Erythroblast (primary cell): Measurements from ENCODE around the gene TMA7B.

Source experiments
- GATA1 ChIP-seq: IDR thresholded peaks from 2 replicates; pipeline ENCODE4 v1.6.1; 2011; ENCODE audit warnings: low read depth, mild to moderate bottlenecking, control low read depth, low read length, moderate library complexity
- POLR2A ChIP-seq: IDR thresholded peaks from 2 replicates; pipeline ENCODE4 v1.6.1; 2011; ENCODE audit warnings: mild to moderate bottlenecking, low read length

DNA sequence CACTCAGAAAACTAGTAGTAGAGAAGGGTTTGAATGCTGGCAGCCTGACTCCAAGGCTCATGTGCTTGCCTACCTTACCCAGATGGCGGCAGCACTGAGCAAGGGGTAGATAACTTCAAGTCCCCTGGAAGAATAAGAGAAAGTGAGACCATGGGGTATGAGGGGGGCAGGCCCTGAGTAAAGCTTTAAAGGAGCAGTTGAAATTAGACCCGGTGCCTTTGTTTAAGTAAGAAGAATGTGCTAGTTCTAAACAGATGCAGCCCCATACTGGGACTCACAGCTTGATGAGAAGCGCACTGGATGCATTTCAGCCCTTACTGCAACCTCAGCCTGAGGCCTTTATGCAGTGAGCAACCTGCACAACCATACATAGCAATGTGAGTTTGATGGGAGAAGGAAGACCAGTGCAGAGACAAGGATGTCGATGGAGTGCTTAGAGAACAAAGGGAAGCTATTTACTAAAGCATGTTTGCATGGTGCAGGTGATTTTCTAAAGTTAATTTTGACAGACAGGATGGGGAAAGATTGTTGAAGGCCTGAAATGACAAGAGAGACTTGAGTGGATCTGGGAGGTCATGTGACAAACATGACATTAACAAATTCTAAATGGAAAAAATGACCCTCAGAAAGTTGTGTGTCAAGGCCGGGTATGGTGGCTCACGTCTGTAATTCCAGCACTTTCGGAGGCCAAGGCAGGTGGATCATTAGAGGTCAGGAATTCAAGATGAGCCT lies 27.1 kb upstream of the TMA7B start:
- TF ChIP-seq POLR2A (no peak), GATA1 (no peak)
